GM18909 (cell line): ENCODE measurements around the gene NAT16.
"Not testable (repeated sequence)": the region's sequence is repeated elsewhere in the genome, so short reads cannot be mapped to it uniquely, and the experiment has no call there.

ENCODE experiments used
- ATAC-seq: cut with Tn5 transposase; IDR thresholded peaks from one replicate; pipeline ENCODE4 v1.9.1; 2021; ENCODE audit warnings: mild to moderate bottlenecking; ENCODE audit not compliant: unreplicated experiment, poor library complexity

Gene NAT16

DNA sequence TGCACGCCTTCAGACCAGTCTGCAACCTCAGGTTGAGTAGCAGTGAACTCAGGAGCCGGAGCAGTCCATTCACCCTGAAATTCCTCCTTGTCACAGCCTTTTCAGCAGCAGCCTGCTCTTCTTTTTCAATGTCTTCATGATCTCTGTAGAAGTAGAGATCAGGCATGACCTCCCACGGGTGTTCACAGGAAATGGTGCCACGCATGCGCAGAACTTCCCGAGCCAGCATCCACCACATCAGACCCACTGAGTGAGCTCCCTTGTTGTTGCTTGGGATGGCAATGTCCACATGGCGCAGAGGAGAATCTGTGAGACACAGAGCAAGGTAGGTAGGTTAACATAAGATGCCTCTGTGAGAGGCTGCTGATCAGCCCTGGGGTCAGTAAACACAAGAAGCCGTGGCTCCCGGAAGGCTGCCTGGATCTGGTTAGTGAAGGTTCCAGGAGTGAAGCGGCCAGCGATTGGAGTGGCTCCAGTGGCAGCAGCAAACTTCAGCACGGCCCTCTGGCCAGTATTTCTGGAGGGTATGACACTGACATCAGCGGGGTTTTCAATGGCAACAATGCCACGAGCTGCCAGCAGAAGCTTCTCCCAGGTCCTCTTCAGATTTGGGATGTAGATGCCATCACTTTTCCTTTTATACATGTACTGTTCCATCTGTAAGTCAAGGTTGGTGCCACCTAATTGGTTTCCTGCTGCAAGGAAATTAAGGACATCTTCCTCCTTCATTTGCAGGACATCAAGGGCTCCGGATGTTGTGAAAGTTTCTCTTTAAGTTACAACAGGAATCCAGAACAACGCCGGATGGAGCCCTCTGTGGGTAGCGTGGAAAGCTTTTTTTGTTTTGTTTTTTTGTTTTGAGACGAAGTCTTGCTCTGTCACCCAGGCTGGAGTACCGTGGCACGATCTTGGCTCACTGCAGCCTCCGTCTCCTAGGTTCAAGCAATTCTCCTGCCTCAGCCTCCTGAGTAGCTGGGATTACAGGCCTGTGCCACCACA lies 23.9 kb upstream of the NAT16 start:
- ATAC-seq = not testable (repeated sequence)

DNA sequence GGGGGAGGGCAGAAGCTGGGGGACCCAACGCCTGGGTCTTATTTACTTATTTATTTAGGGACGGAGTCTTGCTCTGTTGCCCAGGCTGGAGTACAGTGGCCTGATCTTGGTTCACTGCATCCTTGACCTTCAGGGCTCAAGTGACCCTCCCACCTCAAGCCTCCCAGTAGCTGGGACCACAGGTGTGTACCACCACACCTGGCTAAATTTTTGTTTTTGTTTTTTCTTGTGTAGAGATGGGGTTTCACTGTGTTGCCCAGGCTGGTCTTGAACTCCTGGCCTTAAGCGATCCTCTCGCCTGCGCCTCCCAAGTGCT lies 22.5 kb upstream of the NAT16 start:
- no peak for ATAC-seq

DNA sequence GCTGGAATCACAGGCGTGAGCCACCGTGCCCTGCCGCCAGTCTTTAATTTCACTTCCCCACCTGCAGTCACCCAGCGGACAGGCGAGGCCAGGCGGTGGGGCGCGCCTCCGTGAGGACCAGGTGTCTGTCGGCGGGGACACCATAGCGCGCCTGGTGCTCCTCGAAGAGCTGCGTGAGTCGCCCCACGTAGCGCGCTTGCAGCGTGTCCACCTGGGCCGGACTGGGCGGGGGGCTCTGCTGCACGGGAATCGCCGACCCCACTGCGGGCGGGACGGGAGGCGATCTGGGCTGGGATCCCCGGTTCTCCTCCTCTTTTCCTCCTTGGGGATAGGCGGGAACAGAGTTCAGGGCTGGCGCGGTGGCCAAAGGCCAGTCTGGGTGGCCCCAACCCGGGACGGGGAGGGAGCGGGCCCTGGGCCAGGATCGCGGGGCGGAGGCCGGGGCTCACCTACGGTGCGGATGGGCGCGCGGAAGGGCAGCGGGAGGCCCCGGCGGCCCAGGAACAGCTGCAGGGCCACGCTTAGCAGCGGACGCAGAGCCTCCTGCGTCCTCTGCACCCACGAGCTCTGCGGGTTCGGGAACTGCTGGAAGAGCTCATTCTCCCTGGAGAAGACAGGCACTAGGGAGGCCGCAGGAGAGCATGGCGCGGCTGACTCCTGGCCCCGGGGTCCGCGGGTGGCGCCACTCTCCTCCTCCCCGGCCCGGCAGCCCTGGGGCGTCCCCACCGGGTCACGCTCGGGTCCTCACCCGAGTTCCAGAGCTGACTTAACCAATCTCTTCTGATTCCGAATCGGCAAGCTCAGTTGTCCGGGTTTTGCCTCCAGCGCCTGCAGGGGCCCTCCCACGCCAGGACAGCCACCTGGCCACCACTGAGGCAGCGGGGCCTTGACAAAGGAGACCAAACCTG lies 21.9 kb upstream of the NAT16 start:
- no peak for ATAC-seq

DNA sequence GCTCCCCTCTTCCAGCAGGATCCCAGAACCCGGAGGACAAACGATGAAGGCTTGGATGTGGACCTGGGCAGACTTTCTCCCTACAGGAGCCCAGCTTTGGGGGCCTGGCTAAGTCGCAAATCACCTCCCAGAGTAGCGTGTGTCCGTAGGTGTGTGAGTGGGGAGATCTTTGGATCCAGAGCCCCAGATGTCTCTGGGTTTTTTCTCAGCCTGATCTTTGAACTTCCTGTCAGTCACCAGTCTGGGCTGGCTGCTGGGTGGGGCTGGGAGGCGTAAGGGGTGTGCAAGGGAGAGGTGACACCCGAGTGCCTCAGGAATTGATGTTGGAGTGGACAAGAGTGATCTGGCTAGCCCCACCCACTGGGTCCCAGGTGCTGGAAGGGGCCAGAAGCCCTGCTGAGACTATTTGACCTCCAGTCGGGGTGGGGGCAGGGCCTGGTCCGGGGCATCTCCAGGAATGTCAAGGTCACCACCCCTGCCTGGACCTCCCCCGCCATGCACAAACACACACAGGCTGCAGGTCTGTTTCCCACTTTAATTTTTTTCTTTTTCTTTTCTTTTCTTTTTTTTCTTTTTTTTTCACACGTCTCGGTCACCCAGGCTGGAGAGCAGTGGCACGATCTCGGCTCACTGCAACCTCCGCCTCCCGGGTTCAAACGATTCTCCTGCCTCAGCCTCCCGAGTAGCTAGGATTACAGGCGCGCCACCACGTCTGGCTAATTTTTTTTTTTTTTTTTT lies 20.9 kb upstream of the NAT16 start, which contains the start of gene MOGAT3:
MOGAT3 (minus strand) TSS at position 175 of the 738 bp plus-strand sequence. CDS start 182 bp downstream, outside the sequence.
- no peak for ATAC-seq

DNA sequence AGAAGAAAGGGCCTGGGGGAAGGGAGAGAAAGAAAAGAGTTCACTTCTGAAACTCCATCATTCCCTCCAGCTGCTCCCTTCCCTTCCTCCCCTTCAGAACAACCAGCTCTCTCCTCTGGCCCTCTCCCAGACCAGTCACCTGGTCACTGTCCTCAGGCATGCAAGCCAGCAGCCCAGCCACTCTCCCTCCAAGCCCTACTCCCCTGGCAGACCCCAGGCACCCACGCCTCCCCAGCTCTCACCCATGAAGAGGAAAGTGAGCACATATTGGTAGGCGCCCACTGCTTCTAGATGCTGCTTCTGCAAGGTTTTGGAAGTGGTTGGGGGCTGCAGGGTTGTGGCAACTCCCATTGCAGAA lies 20.4 kb upstream of the NAT16 start:
- no peak for ATAC-seq

DNA sequence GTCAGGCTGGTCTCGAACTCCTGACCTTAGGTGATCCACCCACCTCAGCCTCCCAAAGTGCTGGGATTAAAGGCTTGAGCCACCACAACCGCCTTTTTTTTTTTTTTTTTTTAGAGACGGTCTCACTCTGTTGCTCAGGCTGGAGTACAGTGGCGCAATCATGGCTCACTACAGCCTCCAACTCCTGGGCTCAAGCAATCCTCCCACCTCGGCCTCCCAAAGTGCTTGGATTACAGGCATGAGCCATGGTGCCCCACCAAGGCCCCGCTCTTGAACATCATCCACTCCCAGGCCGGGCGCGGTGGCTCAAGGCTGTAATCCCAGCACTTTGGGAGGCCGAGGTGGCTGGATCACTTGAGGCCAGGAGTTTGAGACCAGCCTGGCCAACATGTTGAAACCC lies 19.4 kb upstream of the NAT16 start:
- ATAC-seq = not testable (repeated sequence)

DNA sequence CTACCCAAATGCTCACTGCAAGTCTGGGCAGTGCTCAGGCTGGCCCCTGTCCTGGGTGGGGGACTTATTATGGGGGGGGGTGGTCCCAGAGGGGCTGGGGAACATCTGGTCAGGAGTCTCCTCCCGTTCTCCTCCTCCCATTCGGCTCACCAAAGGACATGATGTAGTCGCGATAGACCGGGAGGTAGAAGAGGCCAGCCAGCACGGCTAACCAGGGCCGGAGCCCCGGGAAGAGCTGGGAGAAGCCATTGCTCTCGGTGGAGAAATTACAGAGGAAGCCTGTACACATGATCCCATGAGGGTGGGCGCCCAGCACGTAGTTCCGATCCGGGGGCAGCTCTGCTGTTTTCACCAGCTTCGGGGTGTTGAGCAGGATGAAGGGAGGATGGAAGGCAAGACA lies 18.4 kb upstream of the NAT16 start:
- no peak for ATAC-seq

DNA sequence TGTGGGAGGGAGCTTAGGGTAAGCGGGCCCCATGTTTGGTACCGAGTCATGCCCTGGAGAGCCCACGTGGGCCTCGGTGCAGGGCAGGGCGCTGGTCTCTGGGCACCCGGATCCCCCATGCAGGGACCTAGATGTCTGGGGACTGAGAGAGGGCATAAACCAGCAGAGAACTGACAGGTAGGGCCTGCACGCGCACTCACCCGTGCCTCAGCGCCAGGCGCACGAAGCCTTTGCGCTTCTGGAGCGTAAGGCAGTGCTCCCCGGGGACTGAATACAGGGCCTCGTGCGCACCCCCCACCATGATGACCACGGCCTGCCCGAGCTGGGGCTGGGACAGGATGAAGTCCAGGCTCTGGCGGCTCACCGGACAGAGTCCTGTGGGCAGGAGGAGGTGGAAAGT lies 17.9 kb upstream of the NAT16 start:
- no peak for ATAC-seq

DNA sequence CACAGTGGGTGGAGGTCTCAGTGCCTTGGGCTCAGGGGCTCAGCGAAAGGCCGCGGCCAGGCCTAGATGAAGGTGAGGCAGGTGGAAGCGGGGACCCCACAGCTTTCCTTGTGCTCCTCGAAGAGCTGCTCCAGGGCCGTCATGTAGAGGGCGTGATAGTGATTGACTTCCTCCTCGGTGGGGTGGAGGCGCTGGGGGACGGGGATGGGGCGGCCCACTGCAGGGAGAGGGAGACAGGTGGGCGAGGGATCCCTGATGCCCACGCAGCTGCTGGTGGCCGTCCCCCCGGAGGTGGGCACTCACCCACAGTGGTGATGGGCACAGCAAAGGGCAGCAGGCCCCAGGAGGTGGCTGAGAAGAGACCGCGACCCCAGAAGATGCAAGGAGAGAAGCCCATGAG lies 15.8 kb upstream of the NAT16 start:
- no peak for ATAC-seq

DNA sequence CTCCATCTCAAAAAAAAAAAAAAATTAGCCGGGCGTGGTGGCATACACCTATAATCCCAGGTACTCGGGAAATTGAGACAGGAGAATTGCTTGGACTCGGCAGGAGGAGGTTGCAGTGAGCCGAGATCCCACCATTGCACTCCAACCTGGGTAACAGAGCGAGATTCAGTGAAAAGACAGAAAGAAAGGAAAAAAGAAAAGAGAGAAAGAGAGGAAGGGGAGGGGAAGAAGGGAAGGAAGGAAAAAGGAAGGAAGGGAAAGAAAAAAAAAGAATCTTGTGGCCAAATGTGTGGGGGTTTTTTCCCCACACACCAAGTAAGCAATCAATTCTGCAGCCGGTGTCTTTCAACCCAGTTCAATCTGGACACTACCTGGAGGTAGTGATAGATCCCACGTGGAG lies 9.0 kb upstream of the NAT16 start:
- ATAC-seq = no peak

DNA sequence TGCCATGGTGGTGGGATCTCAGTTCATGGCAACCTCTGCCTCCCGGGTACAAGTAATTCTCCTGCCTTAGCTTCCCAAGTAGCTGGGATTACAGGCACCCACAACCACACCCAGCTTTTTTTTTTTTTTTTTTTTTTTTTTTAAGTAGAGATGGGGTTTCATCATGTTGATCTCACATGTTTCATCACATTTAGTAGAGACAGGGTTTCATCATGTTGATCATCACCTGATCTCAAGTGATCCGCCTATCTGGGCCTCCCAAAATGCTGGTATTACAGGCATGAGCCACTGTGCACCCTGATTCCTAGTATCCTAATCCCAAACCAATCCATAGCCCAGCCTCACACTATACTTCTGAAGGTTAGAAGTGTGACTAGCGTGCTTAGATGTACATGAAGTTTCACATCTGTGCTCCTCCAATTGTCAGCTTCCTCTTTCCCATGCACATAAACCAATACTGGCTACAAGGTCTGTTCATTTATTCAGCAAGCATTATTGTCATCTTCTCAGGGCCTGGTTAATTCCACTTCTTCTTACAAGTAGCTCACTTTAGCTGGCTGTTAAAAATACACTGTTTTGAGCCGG lies 6.8 kb upstream of the NAT16 start:
- no peak for ATAC-seq

DNA sequence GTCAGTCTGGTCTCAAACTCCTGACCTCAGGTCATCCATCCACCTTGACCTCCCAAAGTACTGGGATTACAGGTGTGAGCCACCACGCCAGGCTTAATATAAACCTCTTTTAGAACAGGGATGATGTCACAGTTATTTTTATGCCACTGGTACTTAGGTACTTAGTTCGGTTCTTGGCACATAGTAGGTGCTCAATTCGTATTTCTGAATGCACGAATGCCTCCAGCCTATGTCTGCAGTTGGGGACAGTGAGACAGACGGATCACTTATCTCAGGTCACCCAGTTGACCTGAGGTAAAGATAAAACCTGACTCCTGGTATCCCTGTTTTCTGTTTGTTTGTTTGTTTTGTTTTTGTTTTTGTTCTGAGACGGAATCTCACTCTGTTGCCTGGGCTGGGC lies 6.1 kb upstream of the NAT16 start:
- ATAC-seq = no peak

DNA sequence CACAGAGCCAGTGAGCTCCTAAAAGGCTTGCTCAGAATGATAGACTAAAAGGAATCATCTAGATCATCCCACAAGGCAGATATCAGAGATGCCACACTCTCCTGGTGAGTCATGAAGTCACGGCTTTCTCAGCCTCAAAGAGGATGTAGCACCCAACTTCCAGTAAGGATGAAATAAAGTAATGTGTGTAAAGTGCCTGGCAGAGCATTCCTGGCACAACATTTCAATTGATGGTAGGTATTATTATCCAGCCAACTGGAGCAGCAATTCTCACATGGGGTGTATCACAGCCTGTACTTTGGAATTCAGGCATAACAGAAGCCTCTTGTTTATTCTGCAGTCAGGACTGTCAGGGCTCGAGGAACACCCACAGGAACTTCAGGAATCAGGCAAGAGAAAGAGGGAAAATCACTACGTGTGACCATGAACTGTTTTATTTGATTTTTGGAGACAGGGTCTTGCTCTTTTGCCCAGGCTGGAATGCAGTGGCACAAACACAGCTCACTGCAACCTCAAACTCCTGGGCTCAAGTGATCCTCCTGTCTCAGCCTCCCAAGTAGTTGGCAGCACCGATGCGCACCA lies 5.3 kb upstream of the NAT16 start:
- ATAC-seq = no peak

DNA sequence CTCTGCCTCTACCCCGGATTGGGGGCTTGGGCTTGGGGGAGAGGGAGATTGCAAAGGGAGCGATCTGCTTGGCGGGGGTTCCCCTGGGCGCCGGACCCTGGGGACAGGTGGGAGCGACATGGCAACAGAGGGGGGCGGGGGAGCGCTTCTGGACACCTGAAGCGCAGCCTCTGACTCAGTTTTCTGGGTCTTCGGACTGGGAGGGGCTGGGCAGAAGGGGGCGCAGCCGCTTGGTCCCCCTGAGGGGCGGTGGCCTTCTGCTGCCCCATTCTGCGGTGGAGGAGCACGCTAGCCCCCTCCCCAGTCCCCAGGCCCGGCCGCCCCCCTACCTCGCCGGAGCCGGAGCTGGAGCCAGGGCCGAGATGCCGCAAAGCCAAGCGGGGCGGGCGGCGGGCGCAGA lies 380 bp downstream of the NAT16 start:
- no peak for ATAC-seq

DNA sequence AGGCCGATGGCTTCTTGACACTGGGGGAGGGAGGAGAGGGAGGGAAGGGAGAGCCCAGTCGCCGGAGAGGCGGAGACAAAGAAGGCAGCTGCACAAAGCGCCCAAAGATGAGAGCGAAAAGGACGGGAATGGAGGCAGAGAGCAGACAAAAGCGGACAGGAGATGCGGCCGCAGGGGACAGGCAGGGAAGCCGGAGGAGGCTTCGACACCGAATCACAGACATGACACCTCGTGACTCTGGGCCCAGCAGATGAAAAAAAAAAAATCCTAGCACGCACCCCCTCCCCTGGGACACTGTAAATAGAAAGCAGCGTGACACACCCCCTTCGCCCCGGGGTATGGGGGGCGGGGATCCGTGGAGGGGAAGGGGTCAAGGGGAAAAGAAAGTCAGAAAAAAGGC lies 976 bp downstream of the NAT16 start:
- no peak for ATAC-seq

DNA sequence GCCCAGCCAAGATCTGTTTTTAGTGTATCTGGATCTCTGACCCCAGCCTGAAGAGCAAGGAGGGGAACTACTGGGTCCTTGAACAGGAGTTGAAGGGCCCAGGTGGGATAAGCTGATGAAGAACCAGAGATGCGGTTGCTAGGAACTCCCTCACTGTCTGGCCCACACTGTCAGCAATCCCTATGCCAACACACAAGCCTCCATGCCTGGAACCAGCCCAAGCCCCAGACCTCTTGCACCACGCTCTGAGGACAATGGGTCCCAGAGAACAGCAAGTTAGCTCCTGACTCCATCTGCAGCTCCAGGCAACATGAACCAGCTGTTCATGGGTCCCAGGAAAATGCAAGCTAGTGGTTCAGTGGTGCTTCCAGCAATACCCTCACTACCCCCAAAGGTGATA lies 2.4 kb downstream of the NAT16 start:
- ATAC-seq = no peak

DNA sequence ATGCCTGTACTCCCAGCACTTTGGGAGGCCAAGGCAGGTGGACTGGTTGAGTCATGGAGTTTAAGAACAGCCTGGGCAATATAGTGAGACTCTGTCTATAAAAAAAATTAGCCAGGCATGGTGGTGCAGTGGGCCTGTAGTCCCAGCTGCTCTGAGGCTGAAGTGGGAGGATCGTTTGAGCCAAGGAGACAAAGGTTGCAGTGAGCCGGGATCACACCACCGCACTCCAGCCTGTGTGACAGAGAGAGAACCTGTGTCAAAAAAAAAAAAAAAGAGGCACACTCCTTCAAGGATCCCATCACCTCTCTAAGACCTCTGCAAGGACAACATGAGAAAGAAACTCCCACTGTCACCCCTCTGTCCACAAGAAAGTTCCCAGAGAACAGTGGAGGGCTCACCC lies 4.4 kb downstream of the NAT16 start:
- ATAC-seq = no peak

DNA sequence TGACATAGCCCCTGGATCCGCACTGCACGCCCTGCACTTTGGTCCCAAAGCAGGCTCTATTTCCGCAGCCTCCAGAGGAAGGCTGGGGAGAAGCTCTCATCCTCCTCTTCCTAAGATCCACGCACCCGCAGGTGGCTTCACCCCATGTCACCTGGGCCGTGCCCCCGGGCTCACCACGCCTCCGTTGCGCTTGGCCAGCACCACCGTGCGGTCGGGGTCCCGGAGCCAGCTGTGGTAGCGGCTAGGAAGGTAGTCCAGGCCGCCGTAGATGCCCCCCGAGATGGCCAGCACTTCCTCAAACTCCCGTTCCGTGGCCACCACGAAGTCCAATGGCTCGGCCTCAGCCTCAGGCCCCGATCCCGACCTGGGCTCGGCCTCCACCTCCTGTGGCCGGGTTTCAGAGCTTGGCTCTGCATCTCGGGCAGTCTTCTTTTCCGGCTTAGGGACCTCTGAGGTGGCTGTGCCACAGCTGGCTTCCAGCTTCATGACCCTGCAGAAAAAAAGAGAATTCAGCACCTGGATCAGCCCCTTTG lies 5.7 kb downstream of the NAT16 start:
- ATAC-seq = no peak

DNA sequence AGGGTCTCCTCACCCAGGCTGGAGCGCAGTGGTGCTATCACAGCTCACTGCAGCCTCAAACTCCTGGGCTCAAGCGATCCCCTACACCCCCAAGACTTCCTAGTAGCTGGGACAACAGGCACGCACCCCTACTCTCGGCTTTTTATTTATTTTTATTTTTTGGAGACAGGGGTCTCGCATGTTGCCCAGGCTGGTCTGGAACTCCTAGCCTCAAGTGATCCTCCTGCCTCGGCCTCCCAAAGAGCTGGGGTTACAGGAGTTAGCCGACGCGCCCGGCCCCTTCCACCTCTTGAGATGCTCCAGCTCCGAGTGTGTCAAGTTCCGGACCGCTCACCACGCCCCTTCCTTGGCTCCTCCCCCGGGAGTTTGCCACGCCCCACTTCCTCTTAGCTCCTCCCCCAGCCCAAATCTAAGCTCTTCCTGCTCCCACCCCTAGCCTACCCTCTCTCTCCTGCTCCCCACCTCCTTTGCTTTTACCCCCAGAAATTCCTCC lies 6.3 kb downstream of the NAT16 start:
- ATAC-seq = no peak
